ENCODE results near the gene MTHFSD. TPM values are rescaled to one million over a fixed set of nuclear protein-coding genes. Genes with fewer than 3 reads are reported as not detected.

MTHFSD gene
- total and polyA plus RNA-seq, 4 donors: 9.4 to 28.5 (median 16.6) TPM

GRCh38 chr16:86527366-86527765 lies 27.7 kb downstream of the MTHFSD start:
- Histone ChIP-seq H3K4me3 (no peak overlapping the region), H3K27me3 (ENCODE audit: control insufficient read depth in 3 of 3, insufficient read depth in 3 of 3, low read length in 2 of 3) (no peaks in the 10 kb centered on the region), H3K9me3 (ENCODE audit: control insufficient read depth in 4 of 4, insufficient read depth in 3 of 4, low read length in 3 of 4) (peaks cover 0 to 4% (median 0%) of the 10 kb centered on the region in 4 donors), H3K27ac (ENCODE audit: low read depth in 1 of 2, low read length in 1 of 2) (no peak overlapping the region), H3K4me1 (ENCODE audit: control insufficient read depth in 5 of 5, insufficient read depth in 5 of 5, low read length in 5 of 5) (peaks cover 0 to 17% (median 8%) of the 10 kb centered on the region in 5 donors), H3K36me3 (ENCODE audit: control insufficient read depth in 4 of 4, insufficient read depth in 4 of 4, low read length in 4 of 4) (peaks cover 0 to 7% (median 0%) of the 10 kb centered on the region in 4 donors), H3K9ac (ENCODE audit: insufficient read depth in 1 of 2, low read length in 2 of 2) (no peak overlapping the region)
- 95% methylated on average over 15 of the region's 15 CpGs for WGBS, 2 donors
- ATAC-seq (ENCODE audit: insufficient read depth, low FRiP score) (no peak), DNase-seq (no peak)
- no peak for TF ChIP-seq CTCF (IDR thresholded peaks at IDR 0.05; ENCODE audit: control extremely low read depth, extremely low read depth)

GRCh38 chr16:86525696-86526095 lies 29.3 kb downstream of the MTHFSD start:
- DNase-seq (no peak), ATAC-seq (ENCODE audit: insufficient read depth, low FRiP score) (no peak)
- H3K36me3 ChIP-seq (ENCODE audit: control insufficient read depth in 4 of 4, insufficient read depth in 4 of 4, low read length in 4 of 4): peaks cover 0 to 1% (median 0%) of the 10 kb centered on the region in 4 donors
- H3K4me1 ChIP-seq (ENCODE audit: control insufficient read depth in 5 of 5, insufficient read depth in 5 of 5, low read length in 5 of 5): peaks cover 0 to 8% (median 3%) of the 10 kb centered on the region in 5 donors
- H3K9me3 ChIP-seq (ENCODE audit: control insufficient read depth in 4 of 4, insufficient read depth in 3 of 4, low read length in 3 of 4): peaks cover 0 to 4% (median 0%) of the 10 kb centered on the region in 4 donors
- H3K4me3 ChIP-seq: no peak overlapping the region
- peaks cover 3 to 6% (median 4%) of the 10 kb centered on the region in 3 donors for H3K27me3 ChIP-seq (ENCODE audit: control insufficient read depth in 3 of 3, insufficient read depth in 3 of 3, low read length in 2 of 3)
- WGBS, 2 donors: 59 to 71% methylated on average over 12 of the region's 12 CpGs
- no peak for TF ChIP-seq CTCF (IDR thresholded peaks at IDR 0.05; ENCODE audit: control extremely low read depth, extremely low read depth)
- no peak overlapping the region for H3K27ac ChIP-seq (ENCODE audit: low read depth in 1 of 2, low read length in 1 of 2)
- no peak overlapping the region for H3K9ac ChIP-seq (ENCODE audit: insufficient read depth in 1 of 2, low read length in 2 of 2)

- H3K9ac ChIP-seq (ENCODE audit: insufficient read depth in 1 of 2, low read length in 2 of 2): no peak overlapping the region
- H3K9me3 ChIP-seq (ENCODE audit: control insufficient read depth in 4 of 4, insufficient read depth in 3 of 4, low read length in 3 of 4): peaks cover 0 to 4% (median 0%) of the 10 kb centered on the region in 4 donors
- 65 to 79% methylated on average over 6 of the region's 6 CpGs for WGBS, 2 donors
- H3K4me3 ChIP-seq: no peak overlapping the region
- peaks cover 3 to 10% (median 4%) of the 10 kb centered on the region in 3 donors for H3K27me3 ChIP-seq (ENCODE audit: control insufficient read depth in 3 of 3, insufficient read depth in 3 of 3, low read length in 2 of 3)
- no peak for ATAC-seq (ENCODE audit: insufficient read depth, low FRiP score)
- DNase-seq: no peak
- H3K27ac ChIP-seq (ENCODE audit: low read depth in 1 of 2, low read length in 1 of 2): no peak overlapping the region
- TF ChIP-seq CTCF (IDR thresholded peaks at IDR 0.05; ENCODE audit: control extremely low read depth, extremely low read depth): no peak
- H3K4me1 ChIP-seq (ENCODE audit: control insufficient read depth in 5 of 5, insufficient read depth in 5 of 5, low read length in 5 of 5): peaks cover 0 to 15% (median 0%) of the 10 kb centered on the region in 5 donors
- H3K36me3 ChIP-seq (ENCODE audit: control insufficient read depth in 4 of 4, insufficient read depth in 4 of 4, low read length in 4 of 4): no peaks in the 10 kb centered on the region
Observed at GRCh38 chr16:86524029-86524428, 31.0 kb downstream of the MTHFSD start.
